ENCODE measurements around the gene MAPT. TPM values are rescaled to one million over a fixed set of nuclear protein-coding genes. Genes with fewer than 3 reads are reported as not detected.

The MAPT gene
- total and polyA plus RNA-seq, 2 of the 4 experiments (the other 2 are of a cell fraction): 0.18 to 0.19 TPM

- peak overlapping the region; percentile 24 for H2BK5ac ChIP-seq (ENCODE audit: low read depth, low read length, poor library complexity, severe bottlenecking)
- H3K27me3 ChIP-seq (ENCODE audit: control insufficient read depth, insufficient read depth, low read length): peaks cover 45% of the 10 kb centered on the region
- H3K9ac ChIP-seq (ENCODE audit: low read depth, low read length): no peak overlapping the region
- ATAC-seq (ENCODE audit: low read depth): no peak
- H2AK5ac ChIP-seq (ENCODE audit: low read depth, low read length): no peak overlapping the region
- H4K8ac ChIP-seq (ENCODE audit: low read depth in 2 of 2, low read length in 2 of 2): no peak overlapping the region
- BruUV-seq (replicated peaks): no TSS peak
- H3K9me3 ChIP-seq (ENCODE audit: control insufficient read depth, insufficient read depth, low read length): 0 out of 2 replicates have a peak, but pooled peaks cover 2% of the 10 kb centered on the region
- intact Hi-C loops (cut with micrococcal nuclease) (no loop called here), in situ Hi-C loops (cut with MboI; ENCODE audit: low sequenced_read_pairs) (no loop called here), dilution Hi-C loops (cut with HindIII; ENCODE audit: low sequenced_read_pairs, unreplicated experiment) (no loop called here)
- no peak overlapping the region for H3K4me3 ChIP-seq (ENCODE audit: insufficient read depth, low read depth, low read length)
- H2AFZ ChIP-seq (replicated peaks; ENCODE audit: low read length, poor library complexity): no peak overlapping the region
- no peaks in the 10 kb centered on the region for H3K36me3 ChIP-seq (ENCODE audit: control insufficient read depth, insufficient read depth, low read length)
- H2BK15ac ChIP-seq (ENCODE audit: low read depth, low read length): no peak overlapping the region
- H4K91ac ChIP-seq (ENCODE audit: insufficient read depth, low read depth, low read length): no peak overlapping the region
- no peaks in the 10 kb centered on the region for H3K4me1 ChIP-seq (ENCODE audit: control insufficient read depth, insufficient read depth, low read length)
- H3K9me1 ChIP-seq (ENCODE audit: insufficient read depth, low read length): no peaks in the 10 kb centered on the region
- H3K18ac ChIP-seq (ENCODE audit: low read depth, low read length): no peak overlapping the region
- no peak overlapping the region for H3K14ac ChIP-seq (replicated peaks; ENCODE audit: low read depth, low read length)
- H4K20me1 ChIP-seq (ENCODE audit: insufficient read depth, low read length): no peaks in the 10 kb centered on the region
- POLR2A ChIA-PET (ENCODE audit: unreplicated experiment): no interaction called here
- DNase-seq: no peak
- H2BK20ac ChIP-seq (ENCODE audit: low read depth, low read length): no peak overlapping the region
- CTCF ChIA-PET: no interaction called here
- no peak overlapping the region for H3K27ac ChIP-seq (ENCODE audit: insufficient read depth, low read length)
- no peak overlapping the region for H3K56ac ChIP-seq (ENCODE audit: extremely low read depth, insufficient read depth, low read length)
- no peak overlapping the region for H4K5ac ChIP-seq (ENCODE audit: low read depth, low read length)
- no peaks in the 10 kb centered on the region for H3K79me1 ChIP-seq (ENCODE audit: low read depth in 1 of 2, low read length in 2 of 2)
- no peak overlapping the region for H2BK120ac ChIP-seq (ENCODE audit: low read depth, low read length)
- H3K4ac ChIP-seq (ENCODE audit: low read depth, low read length): no peak overlapping the region
- H2AK9ac ChIP-seq (replicated peaks; ENCODE audit: low read depth, low read length, poor library complexity): no peak overlapping the region
- no peak overlapping the region for H3K23ac ChIP-seq (ENCODE audit: low read depth, low read length)
- 31 to 100% methylated on average over 2 of the region's 2 CpGs for WGBS, 2 experiments (ENCODE audit: extremely low coverage in 2 of 2, insufficient read length in 1 of 2)
- no peak overlapping the region for H3K4me2 ChIP-seq (ENCODE audit: low read depth, low read length)
- TF ChIP-seq FOS (IDR thresholded peaks at IDR 0.05; ENCODE audit: low read depth, low read length) (no peak), RAD21 (IDR thresholded peaks at IDR 0.05; ENCODE audit: low read length) (no peak), MAFK (IDR thresholded peaks at IDR 0.05; ENCODE audit: low read depth, low read length) (no peak), RFX5 (IDR thresholded peaks at IDR 0.05; ENCODE audit: low read depth, low read length) (no peak), USF2 (IDR thresholded peaks at IDR 0.05; ENCODE audit: low read depth, low read length) (no peak), MAZ (IDR thresholded peaks at IDR 0.05; ENCODE audit: borderline replicate concordance, low read depth, low read length) (no peak), CHD1 (IDR thresholded peaks at IDR 0.05; ENCODE audit: low read depth, low read length) (no peak), SMC3 (IDR thresholded peaks at IDR 0.05; ENCODE audit: low read depth, low read length) (no peak), BHLHE40 (IDR thresholded peaks at IDR 0.05; ENCODE audit: low read depth, low read length) (no peak), POLR2A (IDR thresholded peaks at IDR 0.05; ENCODE audit: low read depth, low read length) (no peak), CEBPB (IDR thresholded peaks at IDR 0.05; ENCODE audit: low read depth, low read length) (no peak), MXI1 (IDR thresholded peaks at IDR 0.05; ENCODE audit: borderline replicate concordance, low read depth, low read length) (no peak), ELK1 (IDR thresholded peaks at IDR 0.05; ENCODE audit: borderline replicate concordance, low read depth, low read length) (no peak), NFE2L2 (IDR thresholded peaks at IDR 0.05; ENCODE audit: low read depth, low read length) (no peak)
Measured at GRCh38 chr17:45969726-45970125, 75.4 kb downstream of the MAPT start.

Measured in IMR-90 (cell line).